OCI-LY1 (cell line): ENCODE data around the gene SNED1.

Experiments used
- H2AFZ ChIP-seq: fragments of 200-600 bp; sonication (generic), shearing (Covaris generic); 2 replicates; pipeline ENCODE4 v1.6.0; 2014; ENCODE audit warnings: antibody characterized with exemption, mild to moderate bottlenecking, low read length
- H3F3A ChIP-seq: fragments of 200-600 bp; sonication (generic), shearing (Covaris generic); 2 replicates; pipeline ENCODE4 v1.6.0; 2014; ENCODE audit warnings: mild to moderate bottlenecking, antibody characterized with exemption, low read length, moderate library complexity; ENCODE audit not compliant: insufficient read depth
- H3K27ac ChIP-seq: fragments of 200-600 bp; sonication (generic); 2 replicates; pipeline ENCODE4 v1.5.1; 2014; ENCODE audit warnings: low read length, mixed run types, mild to moderate bottlenecking, low read depth; ENCODE audit not compliant: poor library complexity, severe bottlenecking
- H3K27me3 ChIP-seq: fragments of 200-600 bp; sonication (generic); 2 replicates; pipeline ENCODE4 v1.6.0; 2014; ENCODE audit warnings: antibody characterized with exemption, mild to moderate bottlenecking, low read length, moderate library complexity; ENCODE audit not compliant: insufficient read depth
- H3K36me3 ChIP-seq: fragments of 200-600 bp; sonication (generic); 2 replicates; pipeline ENCODE4 v1.6.1; 2014; ENCODE audit warnings: mild to moderate bottlenecking, antibody characterized with exemption, low read length, moderate library complexity, mixed read lengths; ENCODE audit not compliant: insufficient read depth
- H3K4me1 ChIP-seq: fragments of 200-600 bp; sonication (generic); 2 replicates; pipeline ENCODE4 v1.5.1; 2014; ENCODE audit warnings: mild to moderate bottlenecking, low read length, moderate library complexity; ENCODE audit not compliant: insufficient read depth, severe bottlenecking
- H3K4me2 ChIP-seq: fragments of 200-600 bp; sonication (generic), shearing (Covaris generic); 2 replicates; pipeline ENCODE4 v1.6.1; 2014; ENCODE audit warnings: low read length
- H3K4me3 ChIP-seq: fragments of 200-600 bp; sonication (generic); 2 replicates; pipeline ENCODE4 v1.5.1; 2014; ENCODE audit warnings: low read length, low read depth, mild to moderate bottlenecking, mixed read lengths; ENCODE audit not compliant: poor library complexity, severe bottlenecking
- H3K79me2 ChIP-seq: fragments of 200-600 bp; shearing (Covaris generic); 2 replicates; pipeline ENCODE4 v1.6.1; 2016; ENCODE audit warnings: mixed run types, low read length, mixed read lengths; ENCODE audit not compliant: insufficient read depth
- H3K9ac ChIP-seq: fragments of 200-600 bp; sonication (generic), shearing (Covaris generic); 2 replicates; pipeline ENCODE4 v1.6.1; 2014; ENCODE audit warnings: mild to moderate bottlenecking, low read length, mixed read lengths
- H3K9me2 ChIP-seq: fragments of 200-600 bp; sonication (generic), shearing (Covaris generic); 2 replicates; pipeline ENCODE4 v1.6.1; 2014; ENCODE audit warnings: low read depth, mild to moderate bottlenecking, low read length, mixed read lengths
- H3K9me3 ChIP-seq: fragments of 200-600 bp; shearing (Covaris generic); 2 replicates; pipeline ENCODE4 v1.6.1; 2014; ENCODE audit warnings: low read length, mixed read lengths
- H4K20me1 ChIP-seq: fragments of 200-600 bp; sonication (generic), shearing (Covaris generic); 2 replicates; pipeline ENCODE4 v1.6.0; 2016; ENCODE audit warnings: mild to moderate bottlenecking, low read length; ENCODE audit not compliant: insufficient read depth
- EZH2 ChIP-seq: fragments of 200-600 bp; sonication (generic), shearing (Covaris generic); IDR thresholded peaks from 2 replicates; pipeline ENCODE4 v1.8.0; 2017; ENCODE audit warnings: borderline replicate concordance, mixed run types, mild to moderate bottlenecking, antibody characterized with exemption, low read length, moderate library complexity, mixed read lengths
- TF ChIP-seq, protein P1 (sequence below): fragments of 200-600 bp; sonication (generic), shearing (Covaris generic); IDR thresholded peaks from 2 replicates; pipeline ENCODE4 v1.5.1; 2017; ENCODE audit warnings: mild to moderate bottlenecking, antibody characterized with exemption, low read length, moderate library complexity, mixed read lengths

SNED1 gene

DNA sequence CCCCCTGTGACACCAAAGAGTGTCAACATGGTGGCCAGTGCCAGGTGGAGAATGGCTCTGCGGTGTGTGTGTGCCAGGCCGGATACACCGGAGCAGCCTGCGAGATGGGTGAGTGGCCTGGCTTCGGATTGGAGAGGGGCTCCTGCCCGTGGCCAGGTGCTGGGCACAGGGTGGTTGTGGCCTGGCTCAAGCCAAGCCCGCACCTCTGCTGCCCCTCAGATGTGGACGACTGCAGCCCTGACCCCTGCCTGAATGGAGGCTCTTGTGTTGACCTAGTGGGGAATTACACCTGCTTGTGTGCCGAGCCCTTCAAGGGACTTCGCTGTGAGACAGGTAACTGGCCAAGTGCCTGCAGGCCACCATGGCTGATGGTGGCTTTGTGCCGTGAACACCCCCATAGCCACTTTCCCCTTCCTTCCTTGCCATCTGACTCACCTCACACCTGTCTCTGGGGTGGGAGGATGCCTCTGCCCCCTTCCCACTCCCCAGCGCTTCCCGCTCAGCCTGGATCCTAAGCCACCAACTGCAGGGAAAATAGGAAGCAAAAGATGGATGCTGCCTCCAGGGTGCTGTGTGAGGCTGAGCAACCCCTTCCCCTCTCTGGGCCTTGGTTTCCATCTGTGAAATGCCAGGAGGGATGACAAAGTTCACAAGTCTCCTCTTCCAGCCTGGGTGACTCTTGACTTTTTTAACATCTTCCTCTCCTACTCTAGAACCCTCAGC is 41.8 kb downstream of the SNED1 start:
- H3F3A ChIP-seq, result no peaks in the 10 kb centered on the region
- H3K27ac ChIP-seq, result peak overlapping the region; percentile 39
- peak overlapping the region; percentile 14; the same call in 1 of the 2 replicates for H3K4me2 ChIP-seq
- H3K9ac ChIP-seq, result no peak overlapping the region
- no peaks in the 10 kb centered on the region for H4K20me1 ChIP-seq
- H3K27me3 ChIP-seq, result no peaks in the 10 kb centered on the region
- peaks cover 33% of the 10 kb centered on the region for H3K4me1 ChIP-seq
- H3K79me2 ChIP-seq, result no peaks in the 10 kb centered on the region
- H3K9me2 ChIP-seq, result no peaks in the 10 kb centered on the region
- H3K9me3 ChIP-seq, result no peaks in the 10 kb centered on the region
- H2AFZ ChIP-seq, result no peak overlapping the region
- no peak overlapping the region for H3K4me3 ChIP-seq
- no peak for TF ChIP-seq EZH2
- TF ChIP-seq, protein P1, sequence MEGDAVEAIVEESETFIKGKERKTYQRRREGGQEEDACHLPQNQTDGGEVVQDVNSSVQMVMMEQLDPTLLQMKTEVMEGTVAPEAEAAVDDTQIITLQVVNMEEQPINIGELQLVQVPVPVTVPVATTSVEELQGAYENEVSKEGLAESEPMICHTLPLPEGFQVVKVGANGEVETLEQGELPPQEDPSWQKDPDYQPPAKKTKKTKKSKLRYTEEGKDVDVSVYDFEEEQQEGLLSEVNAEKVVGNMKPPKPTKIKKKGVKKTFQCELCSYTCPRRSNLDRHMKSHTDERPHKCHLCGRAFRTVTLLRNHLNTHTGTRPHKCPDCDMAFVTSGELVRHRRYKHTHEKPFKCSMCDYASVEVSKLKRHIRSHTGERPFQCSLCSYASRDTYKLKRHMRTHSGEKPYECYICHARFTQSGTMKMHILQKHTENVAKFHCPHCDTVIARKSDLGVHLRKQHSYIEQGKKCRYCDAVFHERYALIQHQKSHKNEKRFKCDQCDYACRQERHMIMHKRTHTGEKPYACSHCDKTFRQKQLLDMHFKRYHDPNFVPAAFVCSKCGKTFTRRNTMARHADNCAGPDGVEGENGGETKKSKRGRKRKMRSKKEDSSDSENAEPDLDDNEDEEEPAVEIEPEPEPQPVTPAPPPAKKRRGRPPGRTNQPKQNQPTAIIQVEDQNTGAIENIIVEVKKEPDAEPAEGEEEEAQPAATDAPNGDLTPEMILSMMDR, result no peak
- no peaks in the 10 kb centered on the region for H3K36me3 ChIP-seq

DNA sequence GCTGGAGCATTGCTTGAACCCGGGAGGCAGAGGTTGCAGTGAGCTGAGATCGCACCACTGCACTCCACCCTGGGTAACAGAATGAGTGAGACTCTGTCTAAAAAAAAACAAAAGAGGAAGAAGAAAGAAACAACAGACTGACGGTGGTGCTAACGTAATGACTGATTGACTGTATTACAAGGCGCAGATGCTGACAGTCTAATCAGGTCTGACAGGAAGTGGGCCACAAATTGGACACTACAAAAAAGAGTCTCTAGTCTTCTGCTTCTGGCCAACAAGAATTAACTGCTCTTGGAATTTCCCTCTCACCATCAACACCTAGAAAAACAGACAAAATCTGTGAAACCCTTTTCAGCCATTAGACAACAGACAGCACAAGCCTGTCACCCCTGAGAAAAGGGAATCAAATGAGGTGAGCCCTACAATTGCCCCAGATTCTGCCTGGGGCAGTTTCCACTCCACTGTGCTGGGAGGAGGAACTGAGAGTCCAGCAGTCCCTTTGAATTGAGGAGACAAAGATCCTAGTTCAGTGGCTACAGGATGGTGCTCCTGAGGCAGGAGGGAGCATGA is 43.3 kb downstream of the SNED1 start:
- Histone ChIP-seq H4K20me1 (no peaks in the 10 kb centered on the region), H3K4me3 (no peak overlapping the region), H3K9me2 (no peaks in the 10 kb centered on the region), H3K79me2 (no peaks in the 10 kb centered on the region), H3K36me3 (no peaks in the 10 kb centered on the region), H3K27me3 (no peaks in the 10 kb centered on the region), H2AFZ (no peak overlapping the region), H3K4me1 (peaks cover 27% of the 10 kb centered on the region), H3K4me2 (no peak overlapping the region), H3K27ac (peak overlapping the region; percentile 39), H3K9me3 (no peaks in the 10 kb centered on the region), H3K9ac (no peak overlapping the region), H3F3A (no peaks in the 10 kb centered on the region)
- TF ChIP-seq, protein P1, result no peak
- no peak for TF ChIP-seq EZH2

DNA sequence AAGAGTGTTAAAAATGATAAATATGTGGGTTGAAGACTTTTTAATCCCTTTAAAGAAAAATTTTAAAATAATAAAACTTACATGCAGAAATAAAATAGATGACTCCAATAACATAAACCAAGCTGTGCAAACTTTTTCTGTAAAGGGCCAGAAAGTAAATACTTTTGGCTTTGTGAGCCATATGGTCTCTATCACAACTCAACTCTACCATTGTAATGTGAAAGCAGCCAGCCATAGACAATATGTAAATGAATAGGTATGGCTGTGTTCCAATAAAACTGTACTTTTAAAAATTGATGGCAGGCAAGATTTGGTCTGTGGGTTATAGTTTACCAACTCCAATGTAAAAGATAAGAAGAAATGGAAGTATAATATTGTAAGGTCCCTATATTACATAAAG is 45.2 kb downstream of the SNED1 start:
- H3K4me2 ChIP-seq, result no peak overlapping the region
- H3K4me3 ChIP-seq, result no peak overlapping the region
- peaks cover 23% of the 10 kb centered on the region for H3K4me1 ChIP-seq
- H3K27me3 ChIP-seq, result no peaks in the 10 kb centered on the region
- H3K9ac ChIP-seq, result no peak overlapping the region
- H4K20me1 ChIP-seq, result no peaks in the 10 kb centered on the region
- no peaks in the 10 kb centered on the region for H3K79me2 ChIP-seq
- no peaks in the 10 kb centered on the region for H3K9me2 ChIP-seq
- TF ChIP-seq, protein P1, result no peak
- no peak for TF ChIP-seq EZH2
- H3K9me3 ChIP-seq, result no peaks in the 10 kb centered on the region
- no peaks in the 10 kb centered on the region for H3F3A ChIP-seq
- H2AFZ ChIP-seq, result no peak overlapping the region
- H3K27ac ChIP-seq, result no peak overlapping the region
- H3K36me3 ChIP-seq, result no peaks in the 10 kb centered on the region
